GM11168 (cell line): Measurements from ENCODE around the gene DLG2.

Source experiments
- in situ Hi-C: fragments of 300-500 bp; cut with MboI; formaldehyde crosslinking; loops from one replicate; pipeline ENCODE4 v1.12.0; 2022; ENCODE audit warnings: low sequenced_read_pairs; ENCODE audit not compliant: unreplicated experiment

Gene DLG2

DNA sequence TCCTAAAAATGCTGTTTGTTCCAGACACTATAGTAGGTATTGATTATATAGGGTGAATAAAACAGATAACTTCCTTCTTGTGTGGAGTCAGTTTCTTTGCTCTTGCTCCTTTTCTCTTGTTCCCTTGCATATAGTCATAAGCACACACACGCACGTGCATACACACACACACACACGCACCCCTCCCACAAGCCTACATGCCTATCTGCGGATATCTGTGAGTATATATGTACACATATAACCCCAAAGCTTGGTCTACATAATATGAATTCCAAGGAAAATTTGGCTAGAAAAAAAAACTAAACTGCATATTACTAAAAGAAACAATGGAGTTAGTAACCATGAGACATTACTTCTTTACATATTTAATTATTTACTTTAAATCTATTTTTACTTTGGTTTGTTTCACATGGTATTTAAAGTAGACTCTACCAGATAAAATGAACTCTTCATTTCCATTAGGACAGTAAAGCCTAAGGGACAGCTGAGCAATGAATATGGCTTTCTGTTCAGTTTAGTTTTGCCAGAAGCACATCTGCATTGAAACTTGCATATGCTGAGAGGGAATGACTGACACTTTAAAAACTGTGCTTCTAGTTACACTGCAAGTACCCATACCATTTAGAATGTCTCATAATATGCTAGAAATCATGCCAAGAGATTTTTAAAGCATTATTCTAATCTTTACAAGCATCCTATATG, 676.4 kb downstream of the DLG2 start:
- in situ Hi-C loops = no loop called here

DNA sequence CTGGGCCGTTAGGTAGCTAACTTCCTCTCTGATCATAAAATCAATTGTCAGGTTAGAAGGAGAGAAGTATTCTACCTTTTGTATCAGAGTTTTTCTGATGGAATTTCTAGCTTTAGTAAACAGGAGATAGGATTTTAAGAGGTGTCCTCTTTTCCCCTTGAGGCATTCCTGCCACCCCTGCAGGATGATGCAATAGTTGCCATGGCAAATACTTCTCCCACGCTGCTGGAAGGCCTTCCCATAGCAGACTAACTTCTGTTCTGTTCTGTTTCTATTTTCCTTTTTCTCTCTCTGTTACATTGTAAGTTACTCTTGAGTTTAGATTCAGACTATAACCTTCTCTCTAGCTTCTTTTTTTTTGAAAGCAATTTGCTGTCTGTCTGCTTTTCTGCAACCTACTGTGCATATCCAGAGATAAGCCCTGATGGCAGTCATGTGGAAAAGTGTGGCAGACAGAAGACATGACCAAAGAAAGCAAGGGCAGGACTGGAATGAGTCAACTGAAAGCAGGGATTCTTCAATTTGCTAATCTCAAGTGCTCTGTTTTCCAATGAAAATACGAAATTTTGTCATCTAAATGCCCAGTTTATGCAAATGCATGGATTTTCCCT, 679.1 kb downstream of the DLG2 start:
- in situ Hi-C loops = no loop called here

DNA sequence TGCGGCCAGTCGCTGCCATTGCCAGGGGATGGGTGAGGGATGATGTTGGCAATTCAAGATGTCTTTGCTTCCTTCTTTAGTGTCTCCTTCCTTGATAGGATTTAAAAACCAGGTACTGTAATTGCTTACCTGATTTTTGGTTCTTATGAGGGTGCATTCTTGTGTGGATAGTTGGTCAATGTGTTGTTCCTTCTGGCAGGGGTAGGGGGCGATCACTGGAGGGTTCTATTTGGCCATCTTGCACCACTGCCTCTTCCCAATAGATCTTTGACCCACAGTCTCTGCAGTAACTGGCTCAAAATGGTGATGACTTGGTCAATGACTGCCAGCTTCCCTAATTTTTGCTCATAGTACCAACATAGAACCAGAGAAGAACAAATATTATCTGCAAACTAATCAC, 680.1 kb downstream of the DLG2 start:
- in situ Hi-C loops = no loop called here

DNA sequence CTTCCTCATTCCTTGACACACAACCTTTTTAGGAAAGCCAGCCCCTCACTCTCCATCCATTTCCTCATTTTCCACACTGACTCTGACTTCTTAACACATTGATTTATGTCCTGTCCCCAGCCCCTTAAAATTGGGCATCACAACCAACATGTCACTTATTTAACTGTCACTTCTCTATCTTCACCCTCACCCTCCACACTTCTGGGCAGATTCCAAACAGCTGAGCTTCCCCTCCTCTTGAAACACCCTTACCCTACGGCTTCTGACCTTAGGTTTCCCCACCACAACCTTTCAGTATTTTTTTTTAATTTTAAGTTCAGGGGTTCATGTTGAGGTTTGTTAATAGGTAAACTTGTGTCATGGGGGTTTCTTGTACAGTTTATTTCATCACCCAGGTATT, 696.3 kb downstream of the DLG2 start:
- in situ Hi-C loops = no loop called here

- in situ Hi-C loops = no loop called here
Observed at GRCh38 chr11:84929738-84930137, 697.4 kb downstream of the DLG2 start.

GRCh38 chr11:84924154-84924692, 702.9 kb downstream of the DLG2 start:
- in situ Hi-C loops = no loop called here

GRCh38 chr11:84923489-84923888, 703.7 kb downstream of the DLG2 start:
- in situ Hi-C loops = no loop called here

DNA sequence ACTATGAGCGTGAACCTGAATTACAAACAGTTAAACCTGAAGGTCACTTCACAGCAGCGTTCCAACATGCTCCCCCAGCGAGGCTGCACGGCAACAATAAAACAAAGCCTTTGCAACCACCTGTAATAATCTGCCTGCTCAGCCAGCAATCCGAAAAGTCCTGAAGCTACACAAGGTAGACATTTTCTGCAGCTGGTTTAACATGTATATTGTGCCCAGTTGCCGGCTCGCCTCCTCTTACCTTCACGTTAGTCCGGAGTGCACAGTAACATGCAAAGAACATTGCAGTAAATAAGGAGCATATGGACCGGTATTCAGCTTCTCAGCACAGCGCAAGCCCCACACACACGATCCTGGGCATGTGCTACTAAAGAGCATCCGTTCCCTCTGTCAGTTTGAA, 704.3 kb downstream of the DLG2 start:
- in situ Hi-C loops = no loop called here

DNA sequence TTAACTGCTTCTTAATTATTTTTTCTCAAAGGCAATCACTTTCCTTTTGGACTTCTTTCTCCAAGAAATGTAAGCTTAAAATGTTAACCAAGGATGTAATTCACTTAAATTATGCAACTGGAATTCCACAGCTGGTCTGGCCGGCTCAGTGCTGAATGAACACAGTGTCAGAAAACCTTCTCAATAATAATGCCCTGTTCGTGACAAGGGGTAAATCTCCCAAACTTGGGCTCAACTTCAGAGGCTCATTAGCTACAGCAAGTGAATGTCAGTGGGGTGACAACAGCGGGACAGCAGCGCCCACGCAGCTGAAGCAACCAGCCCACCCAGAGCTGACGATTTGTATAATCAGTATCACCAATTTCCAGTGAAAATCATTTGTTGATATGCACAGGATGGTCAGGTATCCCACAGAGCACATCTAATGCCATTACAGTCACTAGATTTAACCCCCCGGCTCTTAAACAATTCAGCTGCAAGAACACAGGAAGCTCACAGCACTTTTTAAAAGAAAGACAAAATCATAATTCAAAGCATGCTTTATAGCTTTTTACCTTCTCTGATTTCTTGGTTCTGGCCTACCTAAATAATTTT, 704.8 kb downstream of the DLG2 start:
- in situ Hi-C loops = no loop called here

- in situ Hi-C loops = no loop called here
Observed at GRCh38 chr11:84914511-84914910, 712.6 kb downstream of the DLG2 start.

- in situ Hi-C loops = no loop called here
Observed at GRCh38 chr11:84909740-84910139, 717.4 kb downstream of the DLG2 start.

DNA sequence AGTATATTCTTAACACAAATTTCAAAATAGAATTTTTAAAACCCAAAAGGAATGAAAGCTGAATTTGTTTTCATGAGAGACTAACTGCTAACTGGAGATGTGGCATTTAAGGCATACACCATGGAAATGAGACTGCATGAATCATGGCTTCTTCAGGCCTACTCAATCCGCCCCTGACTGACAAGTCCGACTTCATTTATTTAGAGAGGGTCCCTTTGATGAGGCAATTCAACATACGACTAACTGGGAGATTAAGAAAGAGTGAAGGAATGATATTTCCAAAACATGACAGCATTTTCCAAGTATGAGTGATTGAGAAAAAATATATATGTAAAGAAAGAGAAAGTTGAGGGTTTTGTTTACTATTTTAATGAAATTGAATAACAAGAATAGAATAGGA, 720.1 kb downstream of the DLG2 start:
- in situ Hi-C loops = no loop called here

DNA sequence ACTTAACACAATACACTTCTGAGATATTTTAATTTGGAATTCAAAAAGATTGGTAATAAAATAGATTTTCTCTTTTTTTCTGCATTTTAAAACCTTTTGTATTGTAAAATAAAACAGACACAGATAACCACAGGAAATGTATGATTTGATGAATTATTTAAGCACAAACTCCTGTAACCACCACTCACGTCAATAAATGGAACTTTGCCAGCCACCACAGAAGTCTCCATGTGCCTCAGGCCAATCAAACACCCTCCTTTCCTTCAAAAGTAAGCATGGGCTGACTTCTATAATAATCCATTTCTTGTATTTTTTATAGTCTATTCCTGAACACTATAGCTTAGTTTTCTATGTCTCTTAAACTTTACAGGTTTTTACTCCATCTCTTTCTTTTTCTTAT, 721.7 kb downstream of the DLG2 start:
- in situ Hi-C loops = no loop called here

GRCh38 chr11:84902445-84902844, 724.7 kb downstream of the DLG2 start:
- in situ Hi-C loops = no loop called here

- in situ Hi-C loops = no loop called here
Observed at GRCh38 chr11:84901991-84902390, 725.2 kb downstream of the DLG2 start.

DNA sequence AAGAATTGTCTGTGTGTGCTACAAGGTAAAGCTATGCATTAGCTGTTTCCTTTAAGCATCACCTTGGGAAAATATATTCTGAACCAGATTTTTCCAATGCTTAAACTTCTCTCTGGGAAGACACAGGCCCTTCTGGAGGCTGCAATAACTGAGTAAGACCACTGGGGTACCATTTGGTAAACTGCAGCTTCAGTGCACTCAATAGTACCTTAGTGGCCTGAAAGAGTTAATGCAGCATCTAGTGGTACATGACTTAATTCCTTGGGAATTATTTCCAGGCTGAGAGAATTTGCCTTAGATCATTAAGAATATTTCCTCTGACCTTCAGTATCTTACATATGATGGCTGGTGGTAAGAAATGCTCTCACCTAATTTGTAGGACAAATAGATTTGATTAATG, 727.4 kb downstream of the DLG2 start:
- in situ Hi-C loops = no loop called here

DNA sequence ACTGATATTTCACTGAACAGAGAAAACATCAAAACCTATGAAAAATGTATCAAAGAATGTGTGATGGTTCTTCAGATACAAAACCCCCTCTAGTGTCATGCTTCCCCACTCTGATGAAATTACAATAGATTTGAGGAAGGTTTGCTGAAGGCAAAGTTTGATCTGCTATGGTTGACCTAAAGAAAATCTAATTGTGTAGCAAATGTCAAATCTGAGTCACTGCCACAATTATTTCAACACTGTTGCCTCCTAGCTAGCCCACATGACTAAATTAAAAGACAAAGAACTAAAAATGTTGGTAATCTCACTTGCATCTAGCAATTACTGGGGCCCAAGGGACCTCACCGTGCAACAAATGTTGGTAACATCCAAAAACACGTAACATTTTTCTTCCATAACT, 728.0 kb downstream of the DLG2 start:
- in situ Hi-C loops = no loop called here

DNA sequence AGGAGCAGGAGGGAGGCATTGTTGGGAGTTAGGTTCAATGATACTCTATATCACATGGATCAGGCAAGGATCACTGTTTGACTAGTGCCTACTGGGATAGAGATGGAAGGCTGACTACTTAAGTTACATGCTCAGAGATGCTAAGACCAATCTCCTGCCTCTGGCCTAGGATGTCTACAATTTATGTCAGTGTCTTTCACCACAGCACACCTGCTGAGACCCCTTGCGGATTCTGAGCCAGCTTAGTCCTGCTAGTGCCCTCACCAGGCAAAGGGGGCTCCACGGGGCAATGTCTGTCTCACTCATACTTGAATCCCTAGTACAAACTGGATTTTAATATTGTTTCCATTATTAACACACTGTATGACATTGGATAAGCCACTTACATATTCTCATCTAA, 732.5 kb downstream of the DLG2 start:
- in situ Hi-C loops = no loop called here

DNA sequence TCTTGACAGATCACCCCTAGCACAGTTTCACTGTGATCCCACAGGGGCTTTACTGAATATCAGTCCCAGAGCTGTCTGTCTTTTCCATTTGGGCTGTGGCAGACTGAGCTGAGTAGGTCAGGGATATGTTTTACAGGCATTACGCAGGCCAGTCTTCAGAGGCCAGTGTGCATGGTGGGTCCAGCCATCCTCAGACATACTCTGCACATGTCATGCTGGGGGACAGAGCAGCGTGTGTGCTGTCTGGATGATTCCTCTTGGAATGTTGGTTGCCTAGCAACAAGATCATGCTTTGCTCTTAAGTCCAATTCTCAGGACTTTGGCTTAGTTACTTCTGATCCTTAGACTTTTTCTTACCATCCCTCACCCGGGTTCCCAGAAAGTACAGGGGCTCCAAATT, 736.5 kb downstream of the DLG2 start:
- in situ Hi-C loops = no loop called here

- in situ Hi-C loops = no loop called here
Observed at GRCh38 chr11:84889556-84889955, 737.6 kb downstream of the DLG2 start.

DNA sequence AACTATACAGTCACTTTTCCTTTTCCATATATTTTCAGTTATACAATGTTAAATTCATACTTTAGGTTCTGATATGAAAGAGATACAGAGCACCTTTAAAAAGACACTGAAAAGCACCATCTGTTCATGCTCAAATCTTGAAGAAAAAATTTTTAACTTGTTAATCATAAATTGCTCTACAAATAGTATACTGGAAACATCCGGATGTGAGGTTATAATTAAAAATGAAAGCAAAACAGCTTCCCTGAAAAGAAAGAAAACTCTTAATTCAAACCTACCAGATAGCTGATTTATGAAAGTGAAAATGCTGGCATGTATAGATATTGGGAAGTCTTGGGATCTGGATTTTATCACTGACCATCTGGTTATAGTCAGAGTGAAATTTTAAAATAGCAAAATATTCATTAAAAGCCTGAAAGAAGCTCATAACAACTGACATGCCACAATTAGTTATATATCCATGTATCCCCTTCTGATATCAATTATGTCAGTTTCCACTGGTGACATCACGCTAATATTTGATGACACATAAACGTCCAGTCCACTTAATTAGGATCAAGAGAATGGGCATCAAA, 740.0 kb downstream of the DLG2 start:
- in situ Hi-C loops = no loop called here
